SHP77 treated with DMSO at 0.1 percent for 48 hours (cell line): ENCODE measurements around the gene UQCC2.

Source experiments
- DNase-seq: peaks from one replicate; lab custom pipeline; 2025; lab: John Stamatoyannopoulos, UW

UQCC2 gene

DNA sequence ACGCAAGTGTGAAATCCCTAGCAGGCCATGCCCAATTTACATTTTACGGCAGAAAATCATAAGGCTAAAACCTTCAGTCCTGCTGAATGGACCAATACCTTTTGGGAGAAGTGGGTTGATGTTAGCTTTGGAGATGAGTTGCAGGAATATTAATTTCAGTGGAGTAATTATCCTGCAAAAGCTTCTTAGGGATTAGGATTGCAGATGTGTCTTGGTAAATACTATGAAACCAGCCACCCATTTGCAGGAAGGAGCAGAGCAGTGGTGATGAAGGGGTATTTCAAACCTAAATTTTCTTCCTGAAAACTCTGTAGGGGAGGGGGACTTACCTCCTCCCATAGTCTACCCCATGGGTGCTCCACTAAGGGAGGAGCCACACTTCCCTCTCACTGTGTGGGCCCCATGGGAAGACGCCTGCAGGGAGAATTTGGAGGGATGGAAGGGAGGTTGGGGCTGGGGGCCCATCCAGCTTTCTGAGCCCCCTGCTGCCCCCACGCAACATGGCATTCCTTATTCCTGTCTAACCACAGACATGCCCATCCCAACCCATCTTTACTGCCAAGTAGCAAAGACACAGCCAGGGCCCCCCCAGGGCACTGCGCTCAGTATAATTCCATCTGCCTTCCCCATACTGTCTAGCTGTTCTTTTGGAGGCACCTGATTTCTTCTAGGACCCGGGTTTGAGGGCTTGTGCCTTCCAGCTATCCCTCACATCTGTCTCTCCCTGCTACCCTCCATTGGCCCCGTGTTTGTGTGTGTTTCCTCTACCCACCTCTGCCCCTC lies 14.6 kb upstream of the UQCC2 start:
- DNase-seq, result no peak

DNA sequence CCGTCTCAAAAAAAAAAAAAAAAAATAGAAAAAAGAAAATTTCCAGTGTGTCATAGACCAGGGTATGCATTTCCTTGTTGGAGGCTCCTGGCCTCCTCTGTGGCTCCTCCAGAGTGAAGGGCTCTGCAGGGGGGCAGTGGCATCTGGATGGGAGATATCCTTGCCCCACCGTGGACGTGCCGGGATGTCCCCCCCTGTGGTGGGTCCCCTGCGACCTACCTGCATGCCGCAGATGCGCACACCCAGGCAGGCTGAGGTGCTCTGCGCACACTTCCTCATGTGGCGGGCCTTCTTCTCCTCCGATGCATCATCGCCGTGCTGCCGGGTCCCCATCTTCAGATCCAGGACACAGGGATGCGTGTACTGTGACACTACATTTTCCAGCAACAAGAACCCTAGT lies 13.7 kb upstream of the UQCC2 start:
- no peak for DNase-seq

DNA sequence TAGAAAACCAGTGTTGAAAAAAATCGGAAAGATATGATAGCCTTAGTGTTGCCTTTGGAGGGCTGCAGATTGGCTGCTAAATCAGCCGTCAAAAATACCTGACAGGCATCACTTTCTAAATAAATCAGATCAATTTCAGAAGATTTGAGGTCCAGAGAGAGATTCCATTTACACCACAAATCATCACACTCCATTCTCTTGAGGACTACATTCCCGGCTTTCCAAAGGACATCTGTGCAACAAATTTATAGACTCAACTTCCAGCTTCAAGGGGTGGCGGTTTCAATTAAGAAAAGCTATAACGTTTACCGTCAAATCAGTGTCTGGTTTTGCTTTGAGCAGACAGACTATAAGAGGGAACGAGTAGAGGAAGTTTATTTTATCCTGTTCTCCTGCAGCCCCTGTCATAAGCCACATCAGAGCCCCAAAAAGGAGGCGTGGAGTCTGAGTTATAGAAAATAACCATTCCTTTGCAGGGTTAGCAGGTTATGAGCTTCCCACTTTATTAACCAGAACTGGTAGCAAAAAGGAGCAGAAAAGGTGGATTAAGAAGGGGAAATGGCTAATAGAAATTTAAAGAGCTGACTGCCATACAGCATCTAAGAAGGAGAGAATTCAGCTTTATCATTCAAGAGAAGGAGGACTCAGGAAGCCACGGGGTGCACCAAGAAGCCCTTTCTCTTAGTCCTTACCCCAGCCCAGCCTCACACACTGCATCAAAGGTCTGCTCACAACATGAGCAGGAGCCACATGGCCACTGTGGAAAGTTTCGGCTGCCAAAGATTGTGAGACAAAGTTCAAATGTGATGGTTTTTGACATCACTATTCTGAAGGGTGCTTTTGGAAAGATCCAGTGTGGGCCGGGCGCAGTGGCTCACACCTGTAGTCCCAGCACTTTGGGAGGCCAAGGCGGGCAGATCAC lies 12.9 kb upstream of the UQCC2 start:
- DNase-seq, result no peak

DNA sequence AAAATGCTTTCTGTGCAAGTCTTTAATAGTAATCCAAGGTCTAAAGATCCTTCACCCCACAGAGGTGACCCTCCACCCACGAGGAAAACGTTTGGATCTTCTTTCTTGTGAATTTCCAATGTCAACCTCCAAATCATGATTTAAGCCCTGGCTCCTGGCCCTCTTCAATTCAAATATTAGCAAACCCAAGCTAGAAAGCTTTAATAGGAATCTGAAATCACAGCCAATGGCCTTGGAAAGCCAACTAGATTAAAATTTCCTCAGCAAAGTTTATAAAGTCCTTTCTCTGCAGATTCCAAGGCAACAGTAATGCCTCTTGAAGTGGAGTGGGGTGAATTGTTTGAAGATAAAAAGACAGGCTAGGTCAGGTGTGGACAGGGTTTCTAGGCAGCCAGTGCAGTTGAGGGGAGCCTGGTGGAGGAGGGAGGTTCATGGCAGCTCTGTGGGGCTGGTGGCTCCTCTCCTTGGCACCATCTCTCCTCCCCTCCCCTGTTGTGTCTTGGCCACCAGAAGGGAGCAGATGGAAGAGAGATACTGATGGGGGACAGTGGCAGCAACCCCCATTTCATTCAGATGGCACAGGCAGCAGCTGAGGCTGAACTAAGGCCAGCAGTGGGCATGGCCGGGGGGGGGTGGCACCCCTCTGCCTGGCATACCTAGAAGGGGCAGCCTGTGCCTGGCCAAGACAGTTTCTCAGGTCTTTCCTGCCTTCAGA lies 12.0 kb upstream of the UQCC2 start:
- DNase-seq, result no peak

DNA sequence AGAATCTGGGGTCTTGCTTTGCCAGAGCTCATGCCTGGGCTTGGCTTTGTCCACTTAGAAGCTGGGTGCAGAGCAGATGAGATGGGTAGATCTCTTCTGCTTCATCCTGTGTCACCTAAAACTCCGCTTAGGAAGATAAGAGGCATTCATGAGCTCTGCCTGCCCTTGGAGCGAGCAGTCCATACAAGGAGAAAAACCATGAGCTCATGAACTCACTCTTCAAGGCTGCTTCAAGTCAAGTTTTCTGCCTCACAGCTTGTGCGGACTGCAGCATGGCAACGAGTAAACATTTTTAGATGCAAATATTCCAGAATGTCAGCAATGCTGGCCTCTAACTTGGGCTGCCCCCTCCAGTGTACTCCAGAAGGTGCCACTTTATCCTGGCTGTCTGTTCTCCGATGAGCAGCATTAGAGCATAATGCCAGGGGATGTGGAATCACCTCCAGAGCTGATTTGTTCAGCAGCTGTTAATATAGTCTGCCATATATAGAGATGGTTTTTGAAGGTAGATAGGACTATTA lies 10.7 kb upstream of the UQCC2 start:
- no peak for DNase-seq

DNA sequence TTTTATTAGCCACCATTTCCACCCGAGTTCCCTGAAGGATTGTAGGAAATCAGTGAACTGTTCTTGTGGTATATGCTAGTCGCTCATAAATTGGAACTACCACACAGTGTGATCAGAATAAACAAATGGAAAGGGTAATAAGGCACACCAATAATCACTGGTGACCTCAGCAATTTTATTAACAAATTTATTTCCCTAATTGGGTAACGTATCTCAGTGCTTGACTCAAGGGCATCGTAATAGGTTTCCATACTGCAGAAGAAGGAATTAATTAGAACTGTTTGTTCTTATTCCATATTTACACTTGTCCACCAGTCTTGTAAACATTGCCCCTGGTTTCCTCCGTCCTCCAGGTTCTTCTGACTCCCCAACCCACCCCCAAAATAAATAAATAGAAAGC lies 10.0 kb upstream of the UQCC2 start:
- no peak for DNase-seq

DNA sequence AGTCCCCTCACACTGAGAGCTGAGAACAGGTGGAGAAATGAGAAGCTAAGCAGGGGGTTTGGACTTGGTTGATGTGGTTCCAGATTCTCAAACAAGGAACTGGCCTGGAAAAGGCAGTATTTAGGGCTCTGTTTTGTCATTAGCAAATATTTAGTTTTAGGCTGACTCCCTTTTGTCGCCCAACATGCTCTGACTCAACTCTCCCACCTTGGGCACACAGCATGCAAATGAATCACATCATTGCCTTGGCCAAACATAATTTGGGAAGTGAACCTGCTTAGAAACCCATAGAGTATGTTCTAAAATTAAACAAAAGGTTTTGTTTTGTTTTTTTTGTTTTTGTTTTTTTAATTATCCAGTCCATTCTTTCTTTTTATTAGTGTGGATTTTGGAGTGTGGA lies 9.5 kb upstream of the UQCC2 start:
- DNase-seq, result no peak

DNA sequence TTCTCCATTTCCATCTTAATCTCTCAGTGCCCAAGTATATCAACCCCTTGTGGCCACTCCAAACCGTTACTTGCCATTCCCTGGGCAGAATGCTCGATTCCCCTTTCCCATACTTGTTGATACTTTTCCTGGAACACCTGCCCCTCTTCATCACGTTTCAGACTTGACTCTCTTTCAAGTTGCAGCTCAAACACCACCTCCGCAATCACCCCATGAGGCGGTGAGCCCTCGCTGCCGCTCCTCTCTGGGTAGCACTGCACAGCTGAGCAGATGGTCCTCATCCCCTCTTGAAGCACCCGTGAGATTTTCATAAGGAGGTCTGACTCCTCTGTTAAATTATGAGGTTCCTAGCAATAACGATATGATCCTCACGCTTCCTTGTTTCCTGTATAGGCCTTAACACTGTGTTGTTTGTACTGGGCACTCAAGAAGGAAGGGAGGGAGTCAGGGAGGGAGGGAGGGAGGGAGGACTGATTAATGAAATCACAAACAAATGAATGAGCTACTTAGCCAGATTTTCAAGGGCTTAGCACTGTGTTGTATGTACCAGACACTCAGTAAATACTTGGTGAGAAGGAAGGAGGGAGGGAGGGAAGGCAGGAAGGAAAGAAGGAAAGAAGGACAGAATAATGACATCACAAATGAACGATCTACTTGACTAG lies 8.0 kb upstream of the UQCC2 start:
- no peak for DNase-seq

DNA sequence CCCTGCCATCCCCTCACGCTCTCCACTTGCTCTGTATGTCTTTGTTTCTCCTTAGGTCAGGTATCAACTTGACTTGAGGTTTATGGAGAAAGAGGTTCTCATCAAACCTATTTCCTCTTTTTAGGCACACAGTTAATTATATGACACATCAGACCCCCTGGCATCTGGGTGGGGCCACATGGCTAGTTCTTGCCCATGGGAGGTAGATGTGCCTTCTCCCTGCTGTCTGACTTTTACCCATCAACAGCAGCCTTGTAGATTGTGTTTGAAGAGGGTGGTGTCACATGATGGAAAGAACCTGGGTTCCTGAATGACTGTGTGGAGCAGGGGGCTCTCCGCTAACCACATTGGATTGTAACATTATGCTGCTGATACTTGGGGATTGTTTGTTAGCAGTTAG lies 7.2 kb upstream of the UQCC2 start:
- peak; percentile 15 for DNase-seq

DNA sequence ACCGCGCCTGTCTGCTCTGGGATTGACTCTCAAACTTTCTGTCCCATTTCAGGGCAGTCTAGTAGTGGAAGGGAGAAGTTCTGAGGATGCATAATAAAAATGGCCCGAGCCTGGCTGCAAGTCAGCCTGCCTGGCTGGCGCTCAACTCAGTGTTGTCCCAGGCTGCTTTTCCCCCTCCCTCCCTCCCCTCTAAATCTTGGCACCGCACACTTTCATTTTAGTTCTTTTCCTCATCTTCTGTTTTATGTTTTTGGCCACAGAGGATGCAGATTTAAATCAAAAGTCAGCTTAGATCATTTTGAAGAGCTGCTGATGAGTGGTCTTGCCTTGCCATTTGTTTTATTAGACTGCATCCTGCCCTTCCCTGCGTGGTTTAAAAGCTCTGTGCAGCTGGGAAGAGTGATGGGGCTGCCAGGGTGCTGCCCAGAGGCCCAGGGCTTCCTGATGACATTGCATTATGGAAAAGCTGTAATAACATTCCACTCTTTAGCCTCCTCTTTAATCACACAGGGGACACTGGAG lies 6.5 kb upstream of the UQCC2 start:
- DNase-seq, result peak; percentile 25

DNA sequence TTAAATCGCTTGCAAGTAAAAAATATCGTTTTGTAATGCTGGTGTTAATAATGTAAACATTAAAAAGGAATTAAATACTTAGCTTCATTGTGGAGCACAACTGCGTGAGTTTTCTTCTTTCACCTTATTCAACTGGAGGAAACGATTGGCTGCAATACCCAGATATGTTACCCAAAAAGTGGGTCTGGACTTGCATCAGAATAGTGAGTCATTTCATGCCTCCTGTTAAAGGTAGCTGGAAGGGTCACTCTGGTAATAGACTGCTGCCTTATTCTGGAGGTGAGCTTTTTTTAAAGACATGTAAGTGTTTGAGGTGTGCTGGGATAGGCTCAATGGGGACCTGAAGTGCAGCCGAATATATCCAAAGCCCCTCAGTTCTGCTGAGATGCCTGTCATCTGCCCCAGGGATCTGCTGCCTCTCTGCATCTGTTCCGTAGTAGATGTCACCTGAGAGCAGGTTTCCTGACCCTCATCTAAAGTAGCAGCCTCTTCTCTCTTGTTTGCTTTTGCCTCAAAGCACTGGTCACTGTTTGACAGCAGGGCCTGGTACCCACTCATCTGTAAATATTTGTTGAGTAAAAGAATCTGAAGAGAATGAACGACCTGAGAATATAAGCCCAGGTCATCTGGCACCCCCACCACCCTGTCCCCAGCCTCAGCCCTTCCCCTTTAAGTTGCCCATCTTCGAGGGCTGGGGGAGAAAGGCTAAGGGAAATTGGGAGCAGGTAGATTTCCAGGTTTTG lies 5.6 kb upstream of the UQCC2 start:
- peak; percentile 42 for DNase-seq

DNA sequence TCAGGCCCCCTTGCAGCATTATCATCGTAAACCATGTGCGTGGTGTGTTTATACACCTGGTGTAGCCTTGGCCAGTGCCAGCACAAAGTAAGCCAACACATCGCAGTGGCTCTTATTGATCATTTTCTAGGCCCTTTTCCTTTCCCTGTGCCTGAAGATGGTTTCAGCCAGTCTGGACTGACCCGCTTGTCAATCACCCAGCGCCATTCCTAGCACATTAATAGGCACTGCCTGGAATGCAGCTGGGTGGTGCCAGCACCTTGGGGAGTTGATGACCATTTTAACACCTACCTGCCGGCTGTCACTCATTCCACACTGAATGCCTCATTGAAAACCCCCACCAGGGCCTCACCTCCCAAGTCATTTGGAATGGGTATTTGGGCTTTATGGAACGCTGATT lies 4.9 kb upstream of the UQCC2 start:
- DNase-seq, result peak; percentile 78

DNA sequence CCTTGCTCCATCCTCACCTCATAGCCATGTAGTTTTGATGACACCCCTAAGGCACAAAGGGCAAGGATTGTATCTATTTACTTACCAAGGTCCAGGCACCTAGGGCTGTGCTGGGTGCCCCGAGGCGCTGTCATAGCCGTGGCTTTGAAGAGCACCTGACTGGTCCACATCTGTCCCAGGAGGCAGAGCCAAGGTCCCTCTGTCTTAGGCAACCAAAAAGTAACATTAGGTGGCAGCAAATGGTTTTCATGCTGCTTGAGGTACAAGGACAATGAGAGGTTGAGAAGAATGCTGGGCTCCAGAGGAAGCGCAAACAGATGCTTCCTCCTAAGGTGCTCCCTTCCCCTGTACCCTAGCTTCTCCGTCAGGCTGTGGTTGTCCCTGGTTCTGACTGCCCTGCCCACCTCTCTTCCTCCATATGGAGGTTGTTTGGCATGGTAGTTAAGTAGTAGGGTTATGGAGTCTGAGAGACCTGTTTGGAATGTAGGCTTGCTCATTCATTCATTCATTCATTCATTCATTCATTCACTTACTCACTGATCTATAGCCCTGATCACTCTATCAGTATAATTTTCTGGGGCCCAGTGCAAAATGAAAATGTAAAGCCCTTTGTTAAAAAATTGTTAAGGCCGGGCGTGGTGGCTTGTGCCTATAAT lies 3.0 kb upstream of the UQCC2 start:
- DNase-seq, result no peak

DNA sequence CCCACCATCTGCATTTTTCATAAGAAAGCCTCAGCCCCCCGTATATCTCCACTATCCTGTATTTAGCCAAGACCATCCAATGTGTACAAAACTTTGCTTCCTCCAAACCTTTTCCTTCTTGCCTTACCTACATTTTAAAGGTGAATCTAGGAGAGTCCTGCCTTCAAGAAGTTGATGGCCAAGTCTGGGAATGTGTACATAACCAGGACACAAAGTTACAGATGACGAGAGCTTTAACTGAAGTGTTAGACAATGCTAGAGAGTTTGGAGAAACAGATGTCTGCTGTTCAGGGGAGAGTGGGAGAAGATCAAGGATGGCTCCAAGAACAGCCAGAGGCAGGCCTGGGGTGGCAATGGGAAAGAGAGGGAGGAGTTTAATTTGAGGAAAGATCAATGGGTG lies 2.3 kb upstream of the UQCC2 start:
- no peak for DNase-seq

DNA sequence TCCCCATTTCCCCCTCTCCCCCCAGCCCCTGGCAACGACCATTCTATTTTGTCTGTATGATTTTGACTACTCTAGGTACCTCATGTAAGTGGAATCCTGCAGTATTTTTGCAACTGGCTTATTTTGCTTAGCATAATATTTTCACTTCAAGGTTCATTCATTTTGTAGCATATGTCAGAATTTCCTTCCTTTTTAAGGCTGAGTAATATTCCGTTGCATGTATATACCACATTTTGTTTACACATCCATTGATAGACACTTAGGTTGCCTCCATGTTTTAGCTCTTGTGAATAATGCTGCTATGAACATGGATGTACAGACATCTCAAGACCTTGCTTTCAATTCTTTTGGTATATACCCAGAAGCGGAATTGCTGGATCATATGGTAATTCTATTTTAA lies 1.4 kb upstream of the UQCC2 start:
- DNase-seq, result no peak

DNA sequence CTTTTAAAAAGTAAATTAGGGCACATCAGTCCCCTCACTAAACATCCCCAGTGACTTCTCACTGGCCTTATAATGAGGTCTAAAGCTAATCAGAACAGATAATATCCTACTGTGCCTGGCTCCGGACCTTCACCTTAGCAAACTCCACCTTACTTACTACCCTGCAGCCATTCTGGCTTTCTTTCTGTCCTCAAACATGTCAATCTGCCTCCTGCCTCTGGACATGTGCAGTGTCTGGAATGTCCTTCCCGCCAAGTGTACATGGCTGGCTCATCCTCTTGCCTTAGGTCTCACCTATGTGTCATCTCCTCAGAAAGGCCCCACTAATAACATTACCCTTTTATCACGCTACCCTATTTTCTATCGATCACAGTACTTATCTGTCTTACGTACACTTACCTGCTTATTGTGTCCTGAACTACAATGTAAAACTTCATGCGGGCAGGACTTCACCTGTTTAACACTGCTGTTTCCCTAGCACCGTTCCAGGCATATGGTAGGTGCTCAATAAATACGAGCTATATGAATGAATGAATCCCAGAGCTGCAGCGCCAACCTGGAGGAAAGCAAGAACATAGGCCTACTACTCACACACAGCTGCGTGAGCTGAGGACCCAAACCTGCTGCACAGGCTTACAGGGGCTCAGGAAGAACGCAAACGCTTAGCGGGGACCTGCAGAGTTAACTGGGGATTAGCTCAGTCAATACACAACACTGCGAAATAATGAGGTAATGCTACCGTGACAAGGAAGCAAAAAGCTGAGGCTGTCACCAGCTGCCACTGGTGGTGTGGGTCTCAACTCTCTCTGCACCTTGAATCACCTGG lies 991 bp downstream of the UQCC2 start:
- no peak for DNase-seq

DNA sequence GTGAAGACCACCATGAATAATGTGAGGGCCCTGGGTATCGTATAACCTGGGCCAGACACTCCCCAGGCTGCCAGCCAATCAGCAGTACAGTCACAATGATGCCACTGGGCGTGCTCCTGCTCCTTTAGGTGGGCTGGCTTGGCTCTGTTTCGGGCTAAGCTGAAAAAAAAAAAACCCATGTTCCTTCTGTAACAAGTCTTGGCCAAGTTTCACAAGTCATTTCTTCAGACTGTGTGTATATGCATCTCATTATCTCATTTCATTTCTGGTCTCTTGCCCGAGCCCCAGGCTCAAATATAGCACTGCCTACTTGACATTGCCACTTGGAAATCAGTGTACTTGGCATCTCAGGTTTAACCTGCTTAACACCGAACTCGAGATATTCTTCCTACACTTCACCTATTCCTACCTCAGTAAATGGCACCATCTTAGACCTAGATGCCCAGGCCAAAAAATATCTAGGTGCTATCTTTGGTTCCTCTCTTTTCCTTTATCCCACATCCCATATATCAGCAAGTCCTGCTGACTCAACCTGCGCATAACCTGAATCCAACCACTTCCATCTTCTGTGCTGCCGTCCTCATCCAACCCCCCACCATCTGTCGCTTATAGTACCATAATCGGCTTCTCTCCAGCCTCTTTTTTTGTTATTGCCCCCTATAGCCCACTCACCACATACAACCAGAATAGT lies 1.8 kb downstream of the UQCC2 start:
- DNase-seq, result no peak

DNA sequence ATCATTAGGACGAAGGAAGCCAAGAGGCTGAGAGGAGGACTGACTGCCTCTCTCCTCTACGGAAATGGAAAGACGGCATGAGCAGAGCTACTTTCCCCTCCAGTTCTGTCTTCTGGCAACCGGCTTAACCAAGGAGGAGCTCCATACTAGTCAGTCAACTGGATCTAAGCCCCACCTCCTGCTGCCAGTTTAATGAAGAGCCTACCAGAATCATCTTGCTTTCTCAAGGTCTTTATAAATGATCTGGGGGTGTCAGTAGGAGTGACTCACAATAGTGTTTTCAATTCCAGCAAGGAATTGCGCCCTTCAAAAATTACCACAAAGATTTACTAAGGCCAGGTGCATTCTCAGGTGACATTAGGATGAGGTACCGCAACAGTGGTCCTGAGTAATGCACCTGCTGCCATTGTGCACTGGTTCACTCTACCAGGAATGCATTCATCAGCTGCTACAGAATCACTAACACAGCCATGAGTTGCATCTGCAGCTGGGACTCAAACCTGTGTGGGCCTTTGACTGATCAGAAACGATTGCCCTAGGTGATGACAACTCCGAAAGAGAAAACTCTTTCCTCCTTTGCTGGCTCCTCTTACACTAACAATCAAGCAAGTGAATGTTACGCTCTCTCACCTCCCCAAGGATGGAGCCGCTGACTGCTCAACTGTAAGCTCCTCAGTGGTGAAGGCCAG lies 2.8 kb downstream of the UQCC2 start:
- DNase-seq, result no peak
